Activated T-cell treated with anti-CD3 and anti-CD28 coated beads, Interleukin-2, amount 50 U/mL, for 48 hours (primary cell): ENCODE data around the gene DNMT3L.
"Not testable (repeated sequence)": the region's sequence is repeated elsewhere in the genome, so short reads cannot be mapped to it uniquely, and the experiment has no call there.

Source experiments
- DNase-seq, 2 experiments: peaks; one replicate each; pipeline ENCODE4 v3.0.0-alpha.2; 2020

DNMT3L gene

GRCh38 chr21:44261675-44262295, at the start of gene DNMT3L:
TSS of gene DNMT3L (minus strand) at chr21:44261897. CDS start at chr21:44261259, 638 bp downstream.
- no peak for DNase-seq

GRCh38 chr21:44310628-44311507, 49.2 kb upstream of the DNMT3L start:
- DNase-seq: no peak

GRCh38 chr21:44306936-44307704, 45.4 kb upstream of the DNMT3L start:
- no peak for DNase-seq

- DNase-seq: no peak
These were observed 44.0 kb upstream of the DNMT3L start for GRCh38 chr21:44305691-44306090.

GRCh38 chr21:44304877-44305293, 43.2 kb upstream of the DNMT3L start:
- peak; percentile 55 to 64 for DNase-seq

GRCh38 chr21:44304011-44304616, 42.4 kb upstream of the DNMT3L start:
- no peak for DNase-seq

- DNase-seq: no peak
These were observed 41.8 kb upstream of the DNMT3L start for GRCh38 chr21:44303490-44303981.

- not testable (repeated sequence) for DNase-seq
These were observed 41.1 kb upstream of the DNMT3L start for GRCh38 chr21:44302573-44303401.

GRCh38 chr21:44301961-44302406, 40.3 kb upstream of the DNMT3L start:
- DNase-seq: no peak

- no peak for DNase-seq
These were observed 39.4 kb upstream of the DNMT3L start for GRCh38 chr21:44301141-44301540.

GRCh38 chr21:44300262-44300959, 38.7 kb upstream of the DNMT3L start:
- DNase-seq: peak; percentile 75 to 79

- DNase-seq: peak; percentile 79 to 83
These were observed 38.0 kb upstream of the DNMT3L start, which contains the start of gene PFKL for GRCh38 chr21:44299458-44300261. TSS of gene PFKL (plus strand) at chr21:44300053. CDS start at chr21:44300106, 53 bp downstream.

- DNase-seq: no peak
These were observed 37.4 kb upstream of the DNMT3L start for GRCh38 chr21:44299085-44299457.

- DNase-seq: no peak
These were observed 36.6 kb upstream of the DNMT3L start for GRCh38 chr21:44298301-44298700.

GRCh38 chr21:44297525-44298290, 36.0 kb upstream of the DNMT3L start:
- peak; percentile 86 for DNase-seq

GRCh38 chr21:44296916-44297315, 35.2 kb upstream of the DNMT3L start:
- no peak for DNase-seq

- no peak for DNase-seq
These were observed 34.4 kb upstream of the DNMT3L start for GRCh38 chr21:44296103-44296519.

GRCh38 chr21:44295646-44296045, 33.9 kb upstream of the DNMT3L start:
- DNase-seq: no peak

- no peak for DNase-seq
These were observed 33.5 kb upstream of the DNMT3L start for GRCh38 chr21:44295163-44295573.
